GM19324 (cell line): ENCODE results near the gene PTHLH.

Source experiments
- ATAC-seq: cut with Tn5 transposase; IDR thresholded peaks from one replicate; pipeline ENCODE4 v1.9.1; 2021; ENCODE audit warnings: mild to moderate bottlenecking, moderate library complexity; ENCODE audit not compliant: unreplicated experiment, low FRiP score

Gene PTHLH

GRCh38 chr12:27975222-27976136 is 2.9 kb upstream of the PTHLH start:
- ATAC-seq, result no peak

GRCh38 chr12:27974735-27975221 is 2.2 kb upstream of the PTHLH start:
- ATAC-seq, result no peak

GRCh38 chr12:27973487-27973890 is 956 bp upstream of the PTHLH start:
- no peak for ATAC-seq

- ATAC-seq, result no peak
These were observed 927 bp downstream of the PTHLH start for GRCh38 chr12:27971606-27972005.

- no peak for ATAC-seq
These were observed 1.4 kb downstream of the PTHLH start for GRCh38 chr12:27971121-27971489.

- ATAC-seq, result peak; percentile 27
These were observed 2.0 kb downstream of the PTHLH start for GRCh38 chr12:27970401-27971120.

GRCh38 chr12:27969624-27970400 is 2.7 kb downstream of the PTHLH start:
- ATAC-seq, result peak; percentile 84

- no peak for ATAC-seq
These were observed 3.4 kb downstream of the PTHLH start for GRCh38 chr12:27968972-27969623.

GRCh38 chr12:27967551-27968054 is 4.9 kb downstream of the PTHLH start:
- no peak for ATAC-seq

- no peak for ATAC-seq
These were observed 5.7 kb downstream of the PTHLH start for GRCh38 chr12:27966870-27967269.

GRCh38 chr12:27965966-27966365 is 6.6 kb downstream of the PTHLH start:
- no peak for ATAC-seq

GRCh38 chr12:27965411-27965810 is 7.1 kb downstream of the PTHLH start:
- ATAC-seq, result no peak

- no peak for ATAC-seq
These were observed 8.4 kb downstream of the PTHLH start for GRCh38 chr12:27964123-27964522.

GRCh38 chr12:27960821-27961220 is 11.7 kb downstream of the PTHLH start:
- ATAC-seq, result no peak

- no peak for ATAC-seq
These were observed 13.9 kb downstream of the PTHLH start for GRCh38 chr12:27958675-27959074.

GRCh38 chr12:27957366-27957765 is 15.2 kb downstream of the PTHLH start:
- ATAC-seq, result no peak

- no peak for ATAC-seq
These were observed 18.7 kb downstream of the PTHLH start for GRCh38 chr12:27953817-27954216.

GRCh38 chr12:27953348-27953747 is 19.2 kb downstream of the PTHLH start:
- ATAC-seq, result no peak

- ATAC-seq, result no peak
These were observed 20.0 kb downstream of the PTHLH start for GRCh38 chr12:27952510-27952909.

GRCh38 chr12:27951898-27952297 is 20.6 kb downstream of the PTHLH start:
- no peak for ATAC-seq
